Endothelial cell of umbilical vein (primary cell): ENCODE measurements around the gene ALDH1L1.

Experiments used
- EZH2 ChIP-seq: IDR thresholded peaks from 2 replicates; pipeline ENCODE4 v1.6.1; 2012; ENCODE audit warnings: borderline replicate concordance, low read depth, mild to moderate bottlenecking, moderate library complexity, low read length, inconsistent platforms; ENCODE audit not compliant: severe bottlenecking
- POLR2A ChIP-seq: IDR thresholded peaks from 2 replicates; pipeline ENCODE4 v1.6.1; 2012; ENCODE audit warnings: low read depth, mild to moderate bottlenecking, control low read depth, low read length
- TF ChIP-seq, protein P1 (sequence below), 2 donors: IDR thresholded peaks; 1 replicate in 1 of 2; 2 replicates in 1 of 2; pipeline ENCODE4 v1.5.1; 2011; ENCODE audit warnings: low read length in 2 of 2, mild to moderate bottlenecking in 2 of 2, moderate library complexity in 2 of 2, control low read depth in 1 of 2, inconsistent platforms in 1 of 2, low read depth in 1 of 2; ENCODE audit not compliant: insufficient read depth in 1 of 2; ENCODE audit errors: extremely low read depth in 1 of 2

- TF ChIP-seq, protein P1, sequence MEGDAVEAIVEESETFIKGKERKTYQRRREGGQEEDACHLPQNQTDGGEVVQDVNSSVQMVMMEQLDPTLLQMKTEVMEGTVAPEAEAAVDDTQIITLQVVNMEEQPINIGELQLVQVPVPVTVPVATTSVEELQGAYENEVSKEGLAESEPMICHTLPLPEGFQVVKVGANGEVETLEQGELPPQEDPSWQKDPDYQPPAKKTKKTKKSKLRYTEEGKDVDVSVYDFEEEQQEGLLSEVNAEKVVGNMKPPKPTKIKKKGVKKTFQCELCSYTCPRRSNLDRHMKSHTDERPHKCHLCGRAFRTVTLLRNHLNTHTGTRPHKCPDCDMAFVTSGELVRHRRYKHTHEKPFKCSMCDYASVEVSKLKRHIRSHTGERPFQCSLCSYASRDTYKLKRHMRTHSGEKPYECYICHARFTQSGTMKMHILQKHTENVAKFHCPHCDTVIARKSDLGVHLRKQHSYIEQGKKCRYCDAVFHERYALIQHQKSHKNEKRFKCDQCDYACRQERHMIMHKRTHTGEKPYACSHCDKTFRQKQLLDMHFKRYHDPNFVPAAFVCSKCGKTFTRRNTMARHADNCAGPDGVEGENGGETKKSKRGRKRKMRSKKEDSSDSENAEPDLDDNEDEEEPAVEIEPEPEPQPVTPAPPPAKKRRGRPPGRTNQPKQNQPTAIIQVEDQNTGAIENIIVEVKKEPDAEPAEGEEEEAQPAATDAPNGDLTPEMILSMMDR (IDR thresholded peaks at IDR 0.05; ENCODE audit: extremely low read depth in 1 of 2, insufficient read depth in 1 of 2, low read depth in 1 of 2, low read length in 2 of 2) = no peak
- TF ChIP-seq EZH2 (no peak), POLR2A (no peak)
These were observed 82.6 kb downstream of the ALDH1L1 start for GRCh38 chr3:126097801-126098200.
